Astrocyte of the spinal cord (primary cell): Measurements from ENCODE around the gene FYB2.

Source experiments
- DNase-seq: peaks from one replicate; pipeline ENCODE4 v3.0.0; 2011; ENCODE audit warnings: low read depth, low spot score
- H3K4me3 ChIP-seq: 2 replicates; pipeline ENCODE4 v1.5.1; 2011; ENCODE audit warnings: low read depth, mild to moderate bottlenecking, low read length, moderate library complexity
- CTCF ChIP-seq: IDR thresholded peaks from 2 replicates; pipeline ENCODE4 v1.5.1; 2012; ENCODE audit warnings: low read depth, mild to moderate bottlenecking, low read length, inconsistent platforms
- in situ Hi-C: cut with HindIII; loops from 2 replicates; pipeline ENCODE4 v1.10.0; 2017; ENCODE audit warnings: low sequenced_read_pairs

The FYB2 gene

GRCh38 chr1:56827711-56828110 lies 8.5 kb upstream of the FYB2 start:
- in situ Hi-C loops: no loop called here
- DNase-seq: no peak
- no peak for TF ChIP-seq CTCF
- H3K4me3 ChIP-seq: no peak overlapping the region

GRCh38 chr1:56825436-56825835 lies 6.2 kb upstream of the FYB2 start:
- no peak for DNase-seq
- TF ChIP-seq CTCF: no peak
- H3K4me3 ChIP-seq: no peak overlapping the region
- in situ Hi-C loops: no loop called here

GRCh38 chr1:56824938-56825337 lies 5.7 kb upstream of the FYB2 start:
- no peak overlapping the region for H3K4me3 ChIP-seq
- in situ Hi-C loops: no loop called here
- TF ChIP-seq CTCF: no peak
- DNase-seq: no peak

GRCh38 chr1:56824271-56824670 lies 5.1 kb upstream of the FYB2 start:
- no peak for DNase-seq
- in situ Hi-C loops: no loop called here
- TF ChIP-seq CTCF: no peak
- H3K4me3 ChIP-seq: no peak overlapping the region

- in situ Hi-C loops: no loop called here
- TF ChIP-seq CTCF: no peak
- H3K4me3 ChIP-seq: no peak overlapping the region
- DNase-seq: peak; percentile 15
These were observed 2.2 kb upstream of the FYB2 start for GRCh38 chr1:56821462-56821797.

- in situ Hi-C loops: no loop called here
- DNase-seq: peak; percentile 74
- no peak overlapping the region for H3K4me3 ChIP-seq
- TF ChIP-seq CTCF: peak; percentile 99
These were observed 1.7 kb upstream of the FYB2 start for GRCh38 chr1:56820755-56821461.
